ENCODE results near the gene SLC41A3.

SLC41A3 gene

DNA sequence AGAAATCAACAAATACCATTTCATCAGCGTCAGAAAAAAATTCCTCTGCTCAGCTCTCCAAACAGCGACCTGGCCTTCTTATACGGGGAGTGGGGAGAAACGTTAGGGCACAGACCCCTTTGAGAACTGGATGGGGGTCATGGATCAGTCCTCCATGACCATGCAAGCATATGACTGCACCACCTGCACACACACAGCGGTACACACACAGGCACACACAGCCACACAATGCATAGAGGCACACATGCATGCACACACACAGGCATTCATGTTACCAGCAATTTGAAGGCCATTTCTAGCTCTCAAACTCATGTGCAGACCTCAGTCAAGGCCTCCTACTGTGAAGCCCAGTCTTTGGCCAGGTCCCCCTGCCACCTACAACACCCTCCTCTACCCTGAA is 50.2 kb downstream of the SLC41A3 start:
- peak overlapping the region; percentile 29 for H3K27ac Mint-ChIP-seq
- no peaks in the 10 kb centered on the region for H3K27me3 Mint-ChIP-seq
- H3K36me3 Mint-ChIP-seq, result peaks cover 50% of the 10 kb centered on the region
- H3K9me3 Mint-ChIP-seq, result no peaks in the 10 kb centered on the region
- no peak overlapping the region for H3K4me3 Mint-ChIP-seq
- no peak for DNase-seq (ENCODE audit: low spot score in 2 of 2)
- no peak for ATAC-seq (ENCODE audit: low read depth)
- H3K4me1 Mint-ChIP-seq, result peaks cover 7% of the 10 kb centered on the region

DNA sequence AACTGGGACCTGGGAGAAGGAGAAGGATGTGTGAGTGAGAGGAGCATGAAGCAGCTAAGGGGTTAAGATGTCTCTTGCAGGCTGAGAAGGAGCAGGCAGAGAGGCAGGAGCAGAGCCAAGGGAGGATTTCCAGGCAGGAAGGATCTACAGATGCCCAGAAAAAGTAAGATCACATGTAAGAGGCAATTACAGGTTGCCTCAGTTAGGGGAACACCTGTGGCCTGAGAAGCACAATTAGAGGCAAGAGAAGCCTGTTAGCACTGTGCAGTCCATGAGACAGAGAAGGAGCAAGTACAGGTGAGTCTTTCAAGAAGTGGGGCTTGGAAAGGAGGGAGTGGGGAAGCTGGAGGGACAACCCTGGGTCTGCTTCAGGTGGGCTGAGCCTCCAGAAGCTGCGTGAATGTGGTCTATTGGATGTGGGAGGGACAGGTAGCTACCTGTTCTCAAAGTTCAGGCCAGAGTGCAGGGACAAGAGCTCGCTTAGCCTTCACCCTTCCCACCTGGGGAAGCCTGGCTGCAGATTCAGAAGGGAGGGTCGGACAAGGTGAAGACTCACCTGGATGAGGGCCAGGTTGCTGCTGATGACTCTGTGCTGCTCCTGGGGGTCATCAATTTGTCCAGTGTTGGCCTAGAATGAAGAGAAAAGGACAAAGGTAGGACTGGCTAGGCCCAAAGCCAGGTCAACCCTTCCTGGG is 50.7 kb downstream of the SLC41A3 start:
- ATAC-seq (ENCODE audit: low read depth), result no peak
- peak overlapping the region; percentile 53 for H3K27ac Mint-ChIP-seq
- H3K36me3 Mint-ChIP-seq, result peaks cover 48% of the 10 kb centered on the region
- no peaks in the 10 kb centered on the region for H3K9me3 Mint-ChIP-seq
- no peak overlapping the region for H3K4me3 Mint-ChIP-seq
- DNase-seq (ENCODE audit: low spot score in 2 of 2), result no peak
- peaks cover 7% of the 10 kb centered on the region for H3K4me1 Mint-ChIP-seq
- no peaks in the 10 kb centered on the region for H3K27me3 Mint-ChIP-seq

DNA sequence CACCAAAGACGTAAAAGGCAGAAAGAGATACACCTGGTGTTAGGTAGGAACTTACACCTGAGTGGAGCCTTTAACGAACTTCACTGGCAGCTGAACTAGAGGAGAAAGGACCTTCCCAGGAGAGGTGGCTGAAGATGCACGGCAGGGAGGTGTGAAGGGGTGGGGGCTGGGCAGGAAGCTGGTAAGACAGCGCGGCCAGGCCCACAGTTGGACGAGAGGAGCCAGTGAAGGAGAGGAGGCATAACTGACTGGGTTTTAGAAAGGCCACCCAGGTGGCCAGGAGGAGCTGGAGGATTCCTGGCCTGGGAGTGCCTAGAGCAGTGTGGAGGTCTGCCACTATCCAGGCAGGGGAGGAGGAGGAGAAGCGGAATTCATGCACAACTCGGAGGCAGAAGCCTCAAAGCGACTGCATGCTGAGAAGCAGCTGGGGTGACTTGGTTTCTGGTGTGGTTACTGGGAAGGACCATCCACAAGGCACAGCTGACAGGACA is 51.9 kb downstream of the SLC41A3 start:
- no peak overlapping the region for H3K27ac Mint-ChIP-seq
- H3K4me1 Mint-ChIP-seq, result peaks cover 6% of the 10 kb centered on the region
- no peak overlapping the region for H3K4me3 Mint-ChIP-seq
- ATAC-seq (ENCODE audit: low read depth), result no peak
- H3K27me3 Mint-ChIP-seq, result no peaks in the 10 kb centered on the region
- peaks cover 49% of the 10 kb centered on the region for H3K36me3 Mint-ChIP-seq
- DNase-seq (ENCODE audit: low spot score in 2 of 2), result no peak
- peaks cover 6% of the 10 kb centered on the region for H3K9me3 Mint-ChIP-seq

DNA sequence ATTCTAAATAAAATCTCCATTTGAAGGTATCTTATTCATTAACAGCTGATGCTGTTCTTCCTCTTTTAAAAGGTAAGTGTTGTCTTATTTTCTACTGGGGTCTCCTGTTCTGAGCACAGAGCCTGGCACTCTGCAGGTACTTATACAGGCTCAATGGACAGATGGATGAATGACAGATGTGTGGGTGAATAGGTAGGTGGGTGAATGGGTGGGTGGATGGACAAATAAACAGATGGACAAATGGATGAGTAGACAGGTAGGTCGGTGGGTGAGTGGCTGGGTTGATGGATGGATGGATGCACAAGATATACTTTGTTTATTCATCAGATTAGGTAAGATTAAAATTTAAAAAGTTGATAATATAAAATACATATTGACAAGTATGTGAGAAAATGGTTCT is 53.5 kb downstream of the SLC41A3 start:
- Mint-ChIP-seq H3K36me3 (peaks cover 49% of the 10 kb centered on the region), H3K9me3 (peaks cover 6% of the 10 kb centered on the region), H3K4me1 (peaks cover 18% of the 10 kb centered on the region), H3K4me3 (no peak overlapping the region), H3K27me3 (no peaks in the 10 kb centered on the region), H3K27ac (no peak overlapping the region)
- DNase-seq (ENCODE audit: low spot score in 2 of 2), result no peak
- ATAC-seq (ENCODE audit: low read depth), result no peak

DNA sequence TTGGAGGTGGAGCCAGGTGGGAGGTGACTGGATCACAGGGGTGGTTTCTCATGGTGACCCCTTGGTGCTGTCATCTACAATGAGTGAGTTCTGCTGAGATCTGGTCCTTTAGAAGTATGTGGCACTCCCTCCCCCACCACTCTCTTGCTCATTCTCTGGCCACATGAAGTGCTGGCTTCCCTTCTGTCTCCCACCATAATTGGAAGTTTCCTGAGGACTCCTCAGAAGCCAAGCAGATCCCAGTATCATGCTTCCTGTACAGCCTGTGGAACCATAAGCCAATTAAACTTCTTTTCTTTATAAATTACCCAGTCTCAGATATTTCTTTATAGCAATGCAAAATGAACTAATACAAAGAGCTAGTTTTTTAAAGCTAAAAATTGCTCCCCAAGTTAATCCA is 54.7 kb downstream of the SLC41A3 start:
- Mint-ChIP-seq H3K27me3 (no peaks in the 10 kb centered on the region), H3K4me3 (no peak overlapping the region), H3K36me3 (peaks cover 42% of the 10 kb centered on the region), H3K9me3 (peaks cover 6% of the 10 kb centered on the region), H3K4me1 (peaks cover 17% of the 10 kb centered on the region), H3K27ac (no peak overlapping the region)
- no peak for ATAC-seq (ENCODE audit: low read depth)
- no peak for DNase-seq (ENCODE audit: low spot score in 2 of 2)

DNA sequence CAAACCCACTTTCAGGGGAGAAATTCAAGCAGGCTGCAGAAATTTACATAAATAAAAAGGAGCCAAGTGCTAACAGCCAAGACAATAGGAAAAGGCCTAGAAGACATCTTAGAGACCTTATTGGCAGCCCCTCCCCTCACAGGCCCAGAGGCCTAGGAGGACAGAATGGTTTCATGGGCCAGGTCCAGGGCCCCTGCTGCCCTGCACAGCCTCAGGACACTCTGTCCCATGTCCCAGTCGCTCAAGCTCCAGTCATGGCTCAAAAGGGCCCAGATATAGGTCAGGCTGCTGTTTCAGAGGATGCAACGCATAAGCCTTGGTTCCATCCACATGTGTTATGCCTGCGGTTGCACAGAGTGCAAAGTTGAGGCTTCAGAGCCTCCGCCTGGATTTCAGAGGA is 55.8 kb downstream of the SLC41A3 start:
- no peaks in the 10 kb centered on the region for H3K27me3 Mint-ChIP-seq
- no peak overlapping the region for H3K4me3 Mint-ChIP-seq
- H3K27ac Mint-ChIP-seq, result peak overlapping the region; percentile 58
- DNase-seq (ENCODE audit: low spot score in 2 of 2) (no peak), ATAC-seq (ENCODE audit: low read depth) (no peak)
- H3K4me1 Mint-ChIP-seq, result peaks cover 17% of the 10 kb centered on the region
- H3K36me3 Mint-ChIP-seq, result peaks cover 42% of the 10 kb centered on the region
- H3K9me3 Mint-ChIP-seq, result peaks cover 6% of the 10 kb centered on the region

DNA sequence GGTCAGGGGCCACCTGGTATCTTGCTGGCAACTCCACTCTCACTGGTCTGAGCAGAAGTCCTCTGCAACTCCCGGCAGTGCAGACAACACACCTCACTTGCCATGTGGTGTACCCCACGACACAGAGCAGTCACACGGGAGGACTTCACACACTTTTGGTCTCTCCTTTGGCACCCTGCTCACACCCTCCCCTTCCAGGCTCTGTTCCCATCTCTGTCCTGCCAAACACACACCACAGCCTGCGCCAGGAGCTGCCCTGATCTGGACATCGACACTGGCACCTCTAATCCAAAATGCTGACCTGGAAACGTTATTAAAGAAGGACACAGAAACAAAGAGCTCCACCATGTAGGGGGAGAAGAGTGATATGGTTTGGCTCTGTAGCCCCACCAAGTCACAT is 57.2 kb downstream of the SLC41A3 start:
- Mint-ChIP-seq H3K36me3 (peaks cover 37% of the 10 kb centered on the region), H3K9me3 (peaks cover 6% of the 10 kb centered on the region), H3K27me3 (no peaks in the 10 kb centered on the region), H3K4me3 (peak overlapping the region; percentile 61), H3K4me1 (peaks cover 17% of the 10 kb centered on the region), H3K27ac (peak overlapping the region; percentile 58)
- ATAC-seq (ENCODE audit: low read depth) (no peak), DNase-seq (ENCODE audit: low spot score in 2 of 2) (no peak)

DNA sequence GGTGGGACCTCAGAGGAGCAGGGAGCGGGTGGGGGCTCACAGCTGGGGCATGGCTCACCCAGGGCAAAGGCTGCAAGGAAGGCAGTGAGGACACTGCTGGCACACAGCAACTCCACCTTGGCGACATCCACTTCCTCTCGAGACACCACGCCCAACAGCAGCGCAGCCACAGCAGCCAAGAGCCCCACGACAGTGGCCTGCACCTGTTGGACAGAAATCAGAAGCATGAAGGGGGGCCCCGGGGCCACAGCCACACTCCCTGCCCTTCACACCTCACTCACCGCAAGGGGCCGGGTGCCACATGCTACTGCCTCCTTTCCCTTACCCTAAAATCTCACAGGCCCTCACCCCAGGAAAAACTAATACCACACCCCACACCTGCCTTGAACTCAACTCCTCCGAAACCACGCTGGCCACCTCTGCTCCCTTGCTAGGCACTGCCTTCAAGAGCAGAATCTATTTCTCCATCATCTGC is 57.6 kb downstream of the SLC41A3 start:
- ATAC-seq (ENCODE audit: low read depth), result peak; percentile 81
- H3K4me3 Mint-ChIP-seq, result peak overlapping the region; percentile 61
- peaks cover 32% of the 10 kb centered on the region for H3K36me3 Mint-ChIP-seq
- peaks cover 6% of the 10 kb centered on the region for H3K9me3 Mint-ChIP-seq
- H3K27me3 Mint-ChIP-seq, result no peaks in the 10 kb centered on the region
- DNase-seq (ENCODE audit: low spot score in 2 of 2), result no peak
- H3K4me1 Mint-ChIP-seq, result peaks cover 17% of the 10 kb centered on the region
- peak overlapping the region; percentile 58 for H3K27ac Mint-ChIP-seq

DNA sequence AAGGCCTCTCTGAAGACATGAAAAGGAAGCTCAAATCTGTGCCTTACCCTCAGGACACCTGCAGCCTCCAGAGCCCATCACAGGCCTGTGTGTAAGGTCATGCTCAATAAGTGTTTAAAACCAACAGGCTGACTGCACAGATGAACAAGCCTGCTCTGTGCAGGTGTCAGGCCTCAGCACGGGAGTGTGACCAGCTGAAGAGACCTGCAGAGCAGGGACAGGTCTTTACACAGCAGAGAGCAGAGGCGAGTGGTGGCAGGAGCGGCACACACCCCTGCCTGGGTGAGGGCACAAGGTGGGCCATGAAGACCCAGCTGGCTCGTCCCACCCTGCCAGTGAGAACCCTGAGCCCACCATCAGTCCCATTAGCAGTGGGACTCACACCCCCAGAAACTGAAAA is 58.1 kb downstream of the SLC41A3 start:
- Mint-ChIP-seq H3K4me3 (peak overlapping the region; percentile 61), H3K9me3 (peaks cover 6% of the 10 kb centered on the region), H3K4me1 (peaks cover 17% of the 10 kb centered on the region), H3K27me3 (no peaks in the 10 kb centered on the region), H3K36me3 (peaks cover 34% of the 10 kb centered on the region), H3K27ac (peak overlapping the region; percentile 58)
- DNase-seq (ENCODE audit: low spot score in 2 of 2) (no peak), ATAC-seq (ENCODE audit: low read depth) (peak; percentile 72)

DNA sequence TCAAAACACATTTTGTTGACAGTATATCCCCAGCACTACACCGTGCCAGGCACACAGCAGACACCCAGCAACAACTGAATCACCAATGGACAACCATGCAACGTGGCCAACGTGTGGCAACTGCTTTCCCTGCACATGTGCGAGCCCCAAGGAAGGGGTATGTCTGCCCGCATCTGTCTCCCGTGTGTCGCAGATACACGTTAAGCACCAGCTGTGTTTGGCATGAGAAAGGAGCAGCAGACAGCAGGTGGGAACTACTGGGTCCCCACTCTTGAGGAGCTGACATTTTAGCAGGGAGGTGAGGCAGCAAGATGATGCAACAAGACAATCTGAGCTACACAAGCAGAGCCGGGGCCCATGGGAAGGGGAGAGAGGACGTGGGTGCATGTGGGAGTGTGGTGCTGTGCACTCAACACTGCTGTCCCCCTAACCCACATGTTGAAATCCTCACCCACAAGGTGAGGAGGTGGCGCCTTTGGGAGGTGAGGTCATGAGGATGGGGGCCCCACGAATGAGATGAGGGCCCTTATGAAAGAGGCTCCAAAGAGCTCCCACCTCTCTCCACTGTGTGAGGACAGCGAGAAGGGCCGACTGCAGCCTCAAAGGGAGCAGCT is 58.7 kb downstream of the SLC41A3 start:
- no peaks in the 10 kb centered on the region for H3K27me3 Mint-ChIP-seq
- no peak overlapping the region for H3K27ac Mint-ChIP-seq
- no peak overlapping the region for H3K4me3 Mint-ChIP-seq
- DNase-seq (ENCODE audit: low spot score in 2 of 2) (no peak), ATAC-seq (ENCODE audit: low read depth) (no peak)
- H3K9me3 Mint-ChIP-seq, result peaks cover 6% of the 10 kb centered on the region
- H3K4me1 Mint-ChIP-seq, result peaks cover 17% of the 10 kb centered on the region
- H3K36me3 Mint-ChIP-seq, result peaks cover 30% of the 10 kb centered on the region

DNA sequence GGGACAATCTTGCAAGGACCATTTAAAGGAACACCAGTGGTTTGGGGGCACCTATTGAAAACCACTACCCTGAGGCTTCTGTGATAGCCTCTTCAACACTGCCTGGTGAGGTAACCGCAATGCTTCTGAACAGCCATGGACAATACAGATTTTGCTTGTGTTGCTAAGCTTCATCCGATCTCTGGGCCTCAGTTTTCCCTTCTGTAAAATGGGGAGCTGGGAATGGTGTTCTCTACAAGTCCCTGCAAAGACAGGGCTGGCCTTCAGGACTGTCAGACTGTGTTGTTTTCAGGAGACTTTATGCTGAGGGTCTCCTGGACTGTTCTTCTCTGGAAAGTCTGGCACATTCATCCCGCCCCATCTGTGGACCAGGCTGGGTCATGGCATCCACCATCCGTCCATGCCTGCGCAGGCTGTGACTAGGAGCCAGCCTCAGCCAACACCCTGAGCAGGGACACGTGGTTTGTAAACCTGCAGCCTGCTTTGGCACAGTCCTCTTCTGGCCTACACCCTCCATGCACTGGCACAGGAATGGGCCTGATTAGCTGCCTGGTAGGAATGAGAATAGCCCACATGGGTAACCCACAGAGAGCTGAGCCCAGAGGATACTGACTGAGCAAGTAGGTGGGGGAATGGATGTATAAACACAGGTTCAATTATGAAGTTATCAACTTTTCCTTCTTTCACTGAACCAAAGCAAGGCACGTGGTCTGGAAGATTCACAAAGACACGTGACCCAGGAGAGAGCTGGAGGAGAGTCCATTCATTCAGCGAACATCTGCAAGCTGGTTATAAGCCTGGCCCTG is 59.7 kb downstream of the SLC41A3 start:
- peaks cover 25% of the 10 kb centered on the region for H3K36me3 Mint-ChIP-seq
- peaks cover 17% of the 10 kb centered on the region for H3K4me1 Mint-ChIP-seq
- no peak overlapping the region for H3K27ac Mint-ChIP-seq

DNA sequence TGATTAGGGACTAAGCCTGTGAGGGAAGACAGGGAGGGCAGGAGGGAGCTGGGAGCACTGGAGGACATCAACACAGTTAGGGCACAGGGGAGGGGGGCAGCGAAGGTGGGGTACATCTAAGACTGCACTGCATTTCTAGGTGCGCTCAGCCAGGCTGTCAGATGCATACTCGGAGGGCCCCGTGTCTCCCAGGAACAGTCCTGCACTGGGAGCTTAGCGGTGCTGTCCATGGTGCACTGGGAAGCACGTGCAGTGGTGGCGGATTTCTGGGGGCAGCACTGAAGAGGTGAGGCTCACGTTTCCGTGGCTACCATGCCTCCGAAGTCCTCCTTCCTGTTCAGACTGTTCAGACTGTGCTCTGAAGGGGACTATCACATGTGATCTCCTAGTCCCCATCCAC is 60.5 kb downstream of the SLC41A3 start:
- ATAC-seq (ENCODE audit: low read depth) (no peak), DNase-seq (ENCODE audit: low spot score in 2 of 2) (no peak)
- Mint-ChIP-seq H3K4me3 (no peak overlapping the region), H3K9me3 (peaks cover 6% of the 10 kb centered on the region), H3K27ac (no peak overlapping the region), H3K27me3 (no peaks in the 10 kb centered on the region), H3K36me3 (peaks cover 20% of the 10 kb centered on the region), H3K4me1 (peaks cover 17% of the 10 kb centered on the region)

More for the DNA sequence above, 59.7 kb downstream of the SLC41A3 start:
- Mint-ChIP-seq H3K27me3 (no peaks in the 10 kb centered on the region), H3K4me3 (no peak overlapping the region), H3K9me3 (peaks cover 6% of the 10 kb centered on the region)
- no peak for ATAC-seq (ENCODE audit: low read depth)
- DNase-seq (ENCODE audit: low spot score in 2 of 2), result no peak

DNA sequence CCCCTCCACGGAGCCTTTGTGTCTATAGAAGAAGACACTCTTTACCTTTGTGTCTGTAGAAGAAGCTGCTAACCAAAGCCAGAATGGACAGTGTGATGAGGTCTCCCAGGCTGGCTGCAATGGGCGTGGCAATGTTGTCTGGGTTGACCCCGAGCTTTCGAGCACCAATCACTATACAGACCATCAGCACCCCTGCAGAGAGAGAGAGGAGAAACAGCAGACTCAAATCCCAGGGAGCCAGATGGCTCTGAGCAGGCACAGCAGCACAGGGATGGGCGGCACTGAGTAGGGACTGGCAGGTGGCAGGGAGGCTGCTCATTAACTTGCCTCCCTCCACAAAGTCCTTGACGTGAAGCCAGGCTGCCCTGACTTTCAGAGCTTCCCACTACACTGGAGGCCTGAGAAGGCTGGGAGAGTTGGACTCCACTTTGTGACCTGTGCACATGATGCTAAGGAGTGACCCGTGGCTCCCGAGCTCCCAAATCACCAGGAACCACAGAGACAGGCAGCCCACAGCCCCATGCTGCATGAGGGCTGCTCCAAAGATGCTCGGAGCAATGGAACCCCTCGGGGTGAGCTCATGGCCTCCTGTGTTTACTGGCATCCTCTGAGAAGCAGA is 61.1 kb downstream of the SLC41A3 start:
- Mint-ChIP-seq H3K27ac (no peak overlapping the region), H3K27me3 (no peaks in the 10 kb centered on the region), H3K36me3 (peaks cover 19% of the 10 kb centered on the region), H3K4me3 (no peak overlapping the region), H3K9me3 (peaks cover 6% of the 10 kb centered on the region), H3K4me1 (peaks cover 17% of the 10 kb centered on the region)
- no peak for DNase-seq (ENCODE audit: low spot score in 2 of 2)
- no peak for ATAC-seq (ENCODE audit: low read depth)

DNA sequence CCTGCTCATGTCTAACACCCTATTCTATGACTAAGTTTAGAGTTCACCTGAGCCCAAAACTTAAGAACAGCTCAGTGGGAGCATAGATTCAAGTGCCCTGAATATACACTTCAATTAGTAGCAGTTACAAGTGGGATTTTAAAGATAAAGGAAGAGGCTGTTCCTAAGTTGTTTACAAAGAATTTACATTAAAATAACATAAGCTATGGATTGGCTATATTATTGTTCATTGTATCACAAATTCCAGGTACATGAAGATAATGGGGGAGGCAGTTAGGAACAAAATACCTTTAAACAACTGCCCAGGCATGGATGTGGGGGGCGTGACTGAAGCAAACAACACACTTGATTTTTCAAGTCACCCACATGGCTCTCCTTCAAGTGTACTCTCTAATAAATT is 62.2 kb downstream of the SLC41A3 start:
- no peak for DNase-seq (ENCODE audit: low spot score in 2 of 2)
- H3K9me3 Mint-ChIP-seq, result no peaks in the 10 kb centered on the region
- ATAC-seq (ENCODE audit: low read depth), result no peak
- no peak overlapping the region for H3K4me3 Mint-ChIP-seq
- peaks cover 15% of the 10 kb centered on the region for H3K36me3 Mint-ChIP-seq
- peak overlapping the region; percentile 10 for H3K27ac Mint-ChIP-seq
- no peaks in the 10 kb centered on the region for H3K27me3 Mint-ChIP-seq
- H3K4me1 Mint-ChIP-seq, result peaks cover 13% of the 10 kb centered on the region
